GM23338 (cell line): Measurements from ENCODE around the gene UBN1. TPM values are rescaled to one million over a fixed set of nuclear protein-coding genes. Genes with fewer than 3 reads are reported as not detected.

Experiments
- ATAC-seq: fragments of 200-7000 bp; cut with Tn5 transposase; 3 replicates; pipeline ENCODE4 v1.9.1; 2020
- DNase-seq: peaks from one replicate; pipeline ENCODE4 v3.0.0-alpha.2; 2015; ENCODE audit warnings: low spot score
- H2AFZ ChIP-seq: fragments of 200-600 bp; sonication (generic); 2 replicates; pipeline ENCODE4 v1.8.0; 2016; ENCODE audit warnings: antibody characterized with exemption, mild to moderate bottlenecking, moderate library complexity
- H3F3A ChIP-seq: fragments of 200-600 bp; sonication (generic); replicated peaks from 2 replicates; pipeline ENCODE4 v1.8.0; 2017; ENCODE audit warnings: antibody characterized with exemption, mixed run types, low read depth
- H3K27ac ChIP-seq: fragments of 200-600 bp; sonication (generic); 2 replicates; pipeline ENCODE4 v1.6.1; 2016; ENCODE audit warnings: low read depth
- H3K27me3 ChIP-seq: fragments of 200-600 bp; sonication (generic); 2 replicates; pipeline ENCODE4 v1.8.0; 2016; ENCODE audit warnings: mild to moderate bottlenecking, mixed run types, moderate library complexity; ENCODE audit not compliant: insufficient read depth
- H3K36me3 ChIP-seq: fragments of 200-600 bp; sonication (generic); 2 replicates; pipeline ENCODE4 v1.8.0; 2016; ENCODE audit warnings: mild to moderate bottlenecking; ENCODE audit not compliant: insufficient read depth
- H3K4me1 ChIP-seq: fragments of 200-600 bp; sonication (generic); 2 replicates; pipeline ENCODE4 v1.8.0; 2016; ENCODE audit warnings: mild to moderate bottlenecking, moderate library complexity; ENCODE audit not compliant: insufficient read depth
- H3K4me2 ChIP-seq: fragments of 200-600 bp; sonication (generic); 2 replicates; pipeline ENCODE4 v1.7.1; 2017; ENCODE audit warnings: mixed run types
- H3K4me3 ChIP-seq: fragments of 200-600 bp; sonication (generic); 2 replicates; pipeline ENCODE4 v1.6.1; 2016; ENCODE audit warnings: mixed run types
- H3K79me2 ChIP-seq: fragments of 200-600 bp; sonication (generic); replicated peaks from 2 replicates; pipeline ENCODE4 v1.8.0; 2017; ENCODE audit warnings: mild to moderate bottlenecking; ENCODE audit not compliant: insufficient read depth
- H3K9me2 ChIP-seq: fragments of 200-600 bp; sonication (generic); 2 replicates; pipeline ENCODE4 v1.8.0; 2017; ENCODE audit not compliant: insufficient read depth
- H4K20me1 ChIP-seq: fragments of 200-600 bp; sonication (generic); replicated peaks from 2 replicates; pipeline ENCODE4 v1.8.0; 2017; ENCODE audit warnings: mild to moderate bottlenecking; ENCODE audit not compliant: insufficient read depth
- H3K27ac Mint-ChIP-seq: 2 replicates; pipeline ENCODE4 v1.8.0; 2020; ENCODE audit warnings: inconsistent platforms, mild to moderate bottlenecking, moderate library complexity, mixed read lengths
- H3K27me3 Mint-ChIP-seq: 3 replicates; pipeline ENCODE4 v1.8.0; 2022; ENCODE audit warnings: low read depth, mild to moderate bottlenecking, moderate library complexity, mixed read lengths, inconsistent platforms; ENCODE audit not compliant: insufficient read depth, poor library complexity
- H3K36me3 Mint-ChIP-seq: 3 replicates; pipeline ENCODE4 v1.8.0; 2021; ENCODE audit warnings: low read depth, mild to moderate bottlenecking, inconsistent platforms, moderate library complexity, mixed read lengths
- H3K4me1 Mint-ChIP-seq: 3 replicates; pipeline ENCODE4 v1.8.0; 2020; ENCODE audit warnings: mild to moderate bottlenecking, inconsistent platforms, mixed read lengths
- H3K4me3 Mint-ChIP-seq: 3 replicates; pipeline ENCODE4 v1.8.0; 2021; ENCODE audit warnings: moderate library complexity, mild to moderate bottlenecking, inconsistent platforms, mixed read lengths
- H3K9me3 Mint-ChIP-seq: 3 replicates; pipeline ENCODE4 v1.8.0; 2020; ENCODE audit warnings: moderate library complexity, mild to moderate bottlenecking, inconsistent platforms, mixed read lengths
- CREB1 ChIP-seq: fragments of 250-450 bp; sonication (Bioruptor Pico); IDR thresholded peaks from 2 replicates; pipeline ENCODE4 v1.5.0; 2020; ENCODE audit warnings: low read depth, mild to moderate bottlenecking, moderate library complexity
- CTCF ChIP-seq, 2 experiments: fragments of 200-600 bp in 1 of 2; sonication (generic) in 1 of 2; conservative IDR thresholded peaks; 2 replicates each; pipeline versions ENCODE4 v1.5.1 to v1.6.1; 2016 to 2017; ENCODE audit warnings: antibody characterized with exemption in 2 of 2, low read depth in 2 of 2, mild to moderate bottlenecking in 2 of 2, moderate library complexity in 1 of 2
- ETS1 ChIP-seq: IDR thresholded peaks from 2 replicates; pipeline ENCODE4 v1.6.1; 2016; ENCODE audit warnings: antibody characterized with exemption
- EZH2 ChIP-seq: fragments of 200-600 bp; sonication (generic); IDR thresholded peaks from one replicate; pipeline ENCODE4 v1.8.0; 2017; ENCODE audit warnings: antibody characterized with exemption, mild to moderate bottlenecking, low read depth; ENCODE audit not compliant: unreplicated experiment
- EZH2phosphoT487 ChIP-seq: fragments of 200-600 bp; sonication (generic); IDR thresholded peaks from one replicate; pipeline ENCODE4 v1.8.1; 2018; ENCODE audit warnings: antibody characterized with exemption; ENCODE audit not compliant: unreplicated experiment
- JUNB ChIP-seq: IDR thresholded peaks from one replicate; pipeline ENCODE4 v1.6.1; 2016; ENCODE audit warnings: antibody characterized with exemption; ENCODE audit not compliant: unreplicated experiment
- NANOG ChIP-seq: IDR thresholded peaks from 2 replicates; pipeline ENCODE4 v1.6.1; 2016; ENCODE audit warnings: antibody characterized with exemption, borderline replicate concordance
- POLR2AphosphoS5 ChIP-seq: IDR thresholded peaks from 2 replicates; pipeline ENCODE4 v1.6.1; 2016; ENCODE audit warnings: antibody characterized with exemption, low read depth
- REST ChIP-seq: IDR thresholded peaks from one replicate; pipeline ENCODE4 v1.6.1; 2018; ENCODE audit warnings: antibody characterized with exemption; ENCODE audit not compliant: unreplicated experiment
- STAT1 ChIP-seq: IDR thresholded peaks from one replicate; pipeline ENCODE4 v1.6.1; 2016; ENCODE audit warnings: antibody characterized with exemption; ENCODE audit not compliant: unreplicated experiment
- ZNF114 ChIP-seq: fragments of 250-450 bp; sonication (Bioruptor Pico); IDR thresholded peaks from 2 replicates; pipeline ENCODE4 v1.5.0; 2020; ENCODE audit warnings: mild to moderate bottlenecking, moderate library complexity
- ZNF331 ChIP-seq: fragments of 250-450 bp; sonication (Bioruptor Pico); IDR thresholded peaks from 2 replicates; pipeline ENCODE4 v1.5.0; 2020; ENCODE audit warnings: low read depth, mild to moderate bottlenecking, moderate library complexity
- polyA plus RNA-seq: library from polyadenylated mRNA; unstranded; fragments of >200 nt; fragmentation: Nextera tagmentation; extraction: Ambion mirVana; gene quantifications from 2 replicates; pipeline ENCODE4 v1.2.1, GENCODE V29; 2016
- total RNA-seq: library from RNA; depleted of rRNA; stranded (reverse); fragments of >200 nt; shearing (Covaris generic); gene quantifications from 2 replicates; pipeline ENCODE4 v1.2.3, GENCODE V29; 2014
- TF ChIP-seq, protein P1 (sequence below): fragments of 250-450 bp; sonication (Bioruptor Pico); IDR thresholded peaks from 2 replicates; pipeline ENCODE4 v1.5.0; 2020; ENCODE audit warnings: mild to moderate bottlenecking, moderate library complexity

Gene UBN1
- total and polyA plus RNA-seq, 2 experiments from 2014 or later: 18.3 to 46.8 TPM

DNA sequence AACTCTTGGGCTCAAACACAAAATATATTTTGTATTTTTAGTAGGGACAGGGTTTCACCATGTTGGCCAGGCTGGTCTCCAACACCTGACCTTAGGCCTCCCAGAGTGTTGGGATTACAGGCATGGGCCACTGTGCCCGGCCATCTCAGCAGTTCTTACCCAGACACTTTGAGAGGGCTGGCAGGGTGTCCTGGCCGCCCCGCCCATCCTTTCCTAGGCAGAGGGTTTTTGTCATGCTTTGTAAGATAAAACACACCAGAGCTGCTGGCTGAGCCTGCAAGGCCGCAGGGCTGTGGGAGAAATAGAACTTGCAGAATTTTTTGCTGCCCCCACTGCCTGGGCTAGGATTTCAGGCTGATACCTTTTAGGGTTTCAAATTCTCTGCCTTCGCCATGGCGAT lies 80.9 kb downstream of the UBN1 start:
- TF ChIP-seq REST (no peak), CREB1 (CRISPR knock-in tag) (no peak), EZH2 (no peak), JUNB (no peak), ETS1 (no peak), ZNF114 (CRISPR knock-in tag) (no peak), ZNF331 (CRISPR knock-in tag) (no peak), NANOG (no peak), POLR2AphosphoS5 (no peak), STAT1 (no peak), EZH2phosphoT487 (no peak), CTCF (conservative IDR thresholded peaks at IDR 0.05; ENCODE audit: low read depth in 2 of 2) (no peak)
- TF ChIP-seq, protein P1, sequence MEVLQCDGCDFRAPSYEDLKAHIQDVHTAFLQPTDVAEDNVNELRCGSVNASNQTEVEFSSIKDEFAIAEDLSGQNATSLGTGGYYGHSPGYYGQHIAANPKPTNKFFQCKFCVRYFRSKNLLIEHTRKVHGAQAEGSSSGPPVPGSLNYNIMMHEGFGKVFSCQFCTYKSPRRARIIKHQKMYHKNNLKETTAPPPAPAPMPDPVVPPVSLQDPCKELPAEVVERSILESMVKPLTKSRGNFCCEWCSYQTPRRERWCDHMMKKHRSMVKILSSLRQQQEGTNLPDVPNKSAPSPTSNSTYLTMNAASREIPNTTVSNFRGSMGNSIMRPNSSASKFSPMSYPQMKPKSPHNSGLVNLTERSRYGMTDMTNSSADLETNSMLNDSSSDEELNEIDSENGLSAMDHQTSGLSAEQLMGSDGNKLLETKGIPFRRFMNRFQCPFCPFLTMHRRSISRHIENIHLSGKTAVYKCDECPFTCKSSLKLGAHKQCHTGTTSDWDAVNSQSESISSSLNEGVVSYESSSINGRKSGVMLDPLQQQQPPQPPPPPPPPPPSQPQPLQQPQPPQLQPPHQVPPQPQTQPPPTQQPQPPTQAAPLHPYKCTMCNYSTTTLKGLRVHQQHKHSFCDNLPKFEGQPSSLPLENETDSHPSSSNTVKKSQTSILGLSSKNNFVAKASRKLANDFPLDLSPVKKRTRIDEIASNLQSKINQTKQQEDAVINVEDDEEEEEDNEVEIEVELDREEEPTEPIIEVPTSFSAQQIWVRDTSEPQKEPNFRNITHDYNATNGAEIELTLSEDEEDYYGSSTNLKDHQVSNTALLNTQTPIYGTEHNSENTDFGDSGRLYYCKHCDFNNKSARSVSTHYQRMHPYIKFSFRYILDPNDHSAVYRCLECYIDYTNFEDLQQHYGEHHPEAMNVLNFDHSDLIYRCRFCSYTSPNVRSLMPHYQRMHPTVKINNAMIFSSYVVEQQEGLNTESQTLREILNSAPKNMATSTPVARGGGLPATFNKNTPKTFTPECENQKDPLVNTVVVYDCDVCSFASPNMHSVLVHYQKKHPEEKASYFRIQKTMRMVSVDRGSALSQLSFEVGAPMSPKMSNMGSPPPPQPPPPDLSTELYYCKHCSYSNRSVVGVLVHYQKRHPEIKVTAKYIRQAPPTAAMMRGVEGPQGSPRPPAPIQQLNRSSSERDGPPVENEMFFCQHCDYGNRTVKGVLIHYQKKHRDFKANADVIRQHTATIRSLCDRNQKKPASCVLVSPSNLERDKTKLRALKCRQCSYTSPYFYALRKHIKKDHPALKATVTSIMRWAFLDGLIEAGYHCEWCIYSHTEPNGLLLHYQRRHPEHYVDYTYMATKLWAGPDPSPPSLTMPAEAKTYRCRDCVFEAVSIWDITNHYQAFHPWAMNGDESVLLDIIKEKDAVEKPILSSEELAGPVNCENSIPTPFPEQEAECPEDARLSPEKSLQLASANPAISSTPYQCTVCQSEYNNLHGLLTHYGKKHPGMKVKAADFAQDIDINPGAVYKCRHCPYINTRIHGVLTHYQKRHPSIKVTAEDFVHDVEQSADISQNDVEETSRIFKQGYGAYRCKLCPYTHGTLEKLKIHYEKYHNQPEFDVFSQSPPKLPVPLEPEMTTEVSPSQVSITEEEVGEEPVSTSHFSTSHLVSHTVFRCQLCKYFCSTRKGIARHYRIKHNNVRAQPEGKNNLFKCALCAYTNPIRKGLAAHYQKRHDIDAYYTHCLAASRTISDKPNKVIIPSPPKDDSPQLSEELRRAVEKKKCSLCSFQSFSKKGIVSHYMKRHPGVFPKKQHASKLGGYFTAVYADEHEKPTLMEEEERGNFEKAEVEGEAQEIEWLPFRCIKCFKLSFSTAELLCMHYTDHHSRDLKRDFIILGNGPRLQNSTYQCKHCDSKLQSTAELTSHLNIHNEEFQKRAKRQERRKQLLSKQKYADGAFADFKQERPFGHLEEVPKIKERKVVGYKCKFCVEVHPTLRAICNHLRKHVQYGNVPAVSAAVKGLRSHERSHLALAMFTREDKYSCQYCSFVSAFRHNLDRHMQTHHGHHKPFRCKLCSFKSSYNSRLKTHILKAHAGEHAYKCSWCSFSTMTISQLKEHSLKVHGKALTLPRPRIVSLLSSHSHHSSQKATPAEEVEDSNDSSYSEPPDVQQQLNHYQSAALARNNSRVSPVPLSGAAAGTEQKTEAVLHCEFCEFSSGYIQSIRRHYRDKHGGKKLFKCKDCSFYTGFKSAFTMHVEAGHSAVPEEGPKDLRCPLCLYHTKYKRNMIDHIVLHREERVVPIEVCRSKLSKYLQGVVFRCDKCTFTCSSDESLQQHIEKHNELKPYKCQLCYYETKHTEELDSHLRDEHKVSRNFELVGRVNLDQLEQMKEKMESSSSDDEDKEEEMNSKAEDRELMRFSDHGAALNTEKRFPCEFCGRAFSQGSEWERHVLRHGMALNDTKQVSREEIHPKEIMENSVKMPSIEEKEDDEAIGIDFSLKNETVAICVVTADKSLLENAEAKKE (CRISPR knock-in tag): no peak
- Histone ChIP-seq H3K27me3 (no peaks in the 10 kb centered on the region), H3K9me2 (no peaks in the 10 kb centered on the region), H3K4me3 (no peak overlapping the region), H2AFZ (no peak overlapping the region), H3K36me3 (no peaks in the 10 kb centered on the region), H3F3A (no peaks in the 10 kb centered on the region), H3K79me2 (peaks cover 19% of the 10 kb centered on the region), H3K4me1 (no peaks in the 10 kb centered on the region), H3K27ac (no peak overlapping the region), H3K4me2 (no peak overlapping the region), H4K20me1 (0 out of 2 replicates have a peak, but pooled peaks cover 6% of the 10 kb centered on the region)
- H3K36me3 Mint-ChIP-seq: peaks cover 21% of the 10 kb centered on the region
- no peak overlapping the region for H3K4me3 Mint-ChIP-seq
- H3K27ac Mint-ChIP-seq: no peak overlapping the region
- peaks cover 13% of the 10 kb centered on the region for H3K9me3 Mint-ChIP-seq
- peaks cover 7% of the 10 kb centered on the region for H3K27me3 Mint-ChIP-seq
- DNase-seq: no peak
- peaks cover 18% of the 10 kb centered on the region for H3K4me1 Mint-ChIP-seq
- no peak for ATAC-seq
